ENCODE measurements around the gene LMO7. TPM values are rescaled to one million over a fixed set of nuclear protein-coding genes. Genes with fewer than 3 reads are reported as not detected.

Gene LMO7
- total and polyA plus RNA-seq, 2 of the 8 experiments (the other 6 are each of a cell fraction or from before 2014, with no cell fraction given): 8.1 to 28.3 TPM

DNA sequence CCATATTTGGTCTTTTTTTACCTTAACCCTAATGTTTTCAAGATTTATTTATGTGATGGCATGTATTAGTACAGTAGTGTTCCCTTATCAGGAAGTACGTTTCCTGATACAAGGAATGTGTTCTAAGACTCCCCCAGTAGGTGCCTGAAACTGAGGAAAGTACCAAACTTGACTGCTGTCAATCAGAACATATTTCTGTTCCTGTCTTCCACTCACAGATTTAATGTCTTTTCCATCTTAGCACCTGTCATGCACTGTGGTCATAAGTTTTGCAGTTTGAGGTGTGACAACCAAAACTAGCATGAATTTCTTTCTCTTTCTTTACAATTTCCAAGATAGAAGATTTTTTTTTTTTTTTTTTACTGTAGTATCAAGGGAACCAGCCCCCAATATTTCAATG is 62.9 kb downstream of the LMO7 start (continued):
- TF ChIP-seq, protein P1, sequence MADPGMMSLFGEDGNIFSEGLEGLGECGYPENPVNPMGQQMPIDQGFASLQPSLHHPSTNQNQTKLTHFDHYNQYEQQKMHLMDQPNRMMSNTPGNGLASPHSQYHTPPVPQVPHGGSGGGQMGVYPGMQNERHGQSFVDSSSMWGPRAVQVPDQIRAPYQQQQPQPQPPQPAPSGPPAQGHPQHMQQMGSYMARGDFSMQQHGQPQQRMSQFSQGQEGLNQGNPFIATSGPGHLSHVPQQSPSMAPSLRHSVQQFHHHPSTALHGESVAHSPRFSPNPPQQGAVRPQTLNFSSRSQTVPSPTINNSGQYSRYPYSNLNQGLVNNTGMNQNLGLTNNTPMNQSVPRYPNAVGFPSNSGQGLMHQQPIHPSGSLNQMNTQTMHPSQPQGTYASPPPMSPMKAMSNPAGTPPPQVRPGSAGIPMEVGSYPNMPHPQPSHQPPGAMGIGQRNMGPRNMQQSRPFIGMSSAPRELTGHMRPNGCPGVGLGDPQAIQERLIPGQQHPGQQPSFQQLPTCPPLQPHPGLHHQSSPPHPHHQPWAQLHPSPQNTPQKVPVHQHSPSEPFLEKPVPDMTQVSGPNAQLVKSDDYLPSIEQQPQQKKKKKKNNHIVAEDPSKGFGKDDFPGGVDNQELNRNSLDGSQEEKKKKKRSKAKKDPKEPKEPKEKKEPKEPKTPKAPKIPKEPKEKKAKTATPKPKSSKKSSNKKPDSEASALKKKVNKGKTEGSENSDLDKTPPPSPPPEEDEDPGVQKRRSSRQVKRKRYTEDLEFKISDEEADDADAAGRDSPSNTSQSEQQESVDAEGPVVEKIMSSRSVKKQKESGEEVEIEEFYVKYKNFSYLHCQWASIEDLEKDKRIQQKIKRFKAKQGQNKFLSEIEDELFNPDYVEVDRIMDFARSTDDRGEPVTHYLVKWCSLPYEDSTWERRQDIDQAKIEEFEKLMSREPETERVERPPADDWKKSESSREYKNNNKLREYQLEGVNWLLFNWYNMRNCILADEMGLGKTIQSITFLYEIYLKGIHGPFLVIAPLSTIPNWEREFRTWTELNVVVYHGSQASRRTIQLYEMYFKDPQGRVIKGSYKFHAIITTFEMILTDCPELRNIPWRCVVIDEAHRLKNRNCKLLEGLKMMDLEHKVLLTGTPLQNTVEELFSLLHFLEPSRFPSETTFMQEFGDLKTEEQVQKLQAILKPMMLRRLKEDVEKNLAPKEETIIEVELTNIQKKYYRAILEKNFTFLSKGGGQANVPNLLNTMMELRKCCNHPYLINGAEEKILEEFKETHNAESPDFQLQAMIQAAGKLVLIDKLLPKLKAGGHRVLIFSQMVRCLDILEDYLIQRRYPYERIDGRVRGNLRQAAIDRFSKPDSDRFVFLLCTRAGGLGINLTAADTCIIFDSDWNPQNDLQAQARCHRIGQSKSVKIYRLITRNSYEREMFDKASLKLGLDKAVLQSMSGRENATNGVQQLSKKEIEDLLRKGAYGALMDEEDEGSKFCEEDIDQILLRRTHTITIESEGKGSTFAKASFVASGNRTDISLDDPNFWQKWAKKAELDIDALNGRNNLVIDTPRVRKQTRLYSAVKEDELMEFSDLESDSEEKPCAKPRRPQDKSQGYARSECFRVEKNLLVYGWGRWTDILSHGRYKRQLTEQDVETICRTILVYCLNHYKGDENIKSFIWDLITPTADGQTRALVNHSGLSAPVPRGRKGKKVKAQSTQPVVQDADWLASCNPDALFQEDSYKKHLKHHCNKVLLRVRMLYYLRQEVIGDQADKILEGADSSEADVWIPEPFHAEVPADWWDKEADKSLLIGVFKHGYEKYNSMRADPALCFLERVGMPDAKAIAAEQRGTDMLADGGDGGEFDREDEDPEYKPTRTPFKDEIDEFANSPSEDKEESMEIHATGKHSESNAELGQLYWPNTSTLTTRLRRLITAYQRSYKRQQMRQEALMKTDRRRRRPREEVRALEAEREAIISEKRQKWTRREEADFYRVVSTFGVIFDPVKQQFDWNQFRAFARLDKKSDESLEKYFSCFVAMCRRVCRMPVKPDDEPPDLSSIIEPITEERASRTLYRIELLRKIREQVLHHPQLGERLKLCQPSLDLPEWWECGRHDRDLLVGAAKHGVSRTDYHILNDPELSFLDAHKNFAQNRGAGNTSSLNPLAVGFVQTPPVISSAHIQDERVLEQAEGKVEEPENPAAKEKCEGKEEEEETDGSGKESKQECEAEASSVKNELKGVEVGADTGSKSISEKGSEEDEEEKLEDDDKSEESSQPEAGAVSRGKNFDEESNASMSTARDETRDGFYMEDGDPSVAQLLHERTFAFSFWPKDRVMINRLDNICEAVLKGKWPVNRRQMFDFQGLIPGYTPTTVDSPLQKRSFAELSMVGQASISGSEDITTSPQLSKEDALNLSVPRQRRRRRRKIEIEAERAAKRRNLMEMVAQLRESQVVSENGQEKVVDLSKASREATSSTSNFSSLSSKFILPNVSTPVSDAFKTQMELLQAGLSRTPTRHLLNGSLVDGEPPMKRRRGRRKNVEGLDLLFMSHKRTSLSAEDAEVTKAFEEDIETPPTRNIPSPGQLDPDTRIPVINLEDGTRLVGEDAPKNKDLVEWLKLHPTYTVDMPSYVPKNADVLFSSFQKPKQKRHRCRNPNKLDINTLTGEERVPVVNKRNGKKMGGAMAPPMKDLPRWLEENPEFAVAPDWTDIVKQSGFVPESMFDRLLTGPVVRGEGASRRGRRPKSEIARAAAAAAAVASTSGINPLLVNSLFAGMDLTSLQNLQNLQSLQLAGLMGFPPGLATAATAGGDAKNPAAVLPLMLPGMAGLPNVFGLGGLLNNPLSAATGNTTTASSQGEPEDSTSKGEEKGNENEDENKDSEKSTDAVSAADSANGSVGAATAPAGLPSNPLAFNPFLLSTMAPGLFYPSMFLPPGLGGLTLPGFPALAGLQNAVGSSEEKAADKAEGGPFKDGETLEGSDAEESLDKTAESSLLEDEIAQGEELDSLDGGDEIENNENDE (IDR thresholded peaks at IDR 0.05; ENCODE audit: insufficient replicate concordance, low read length): no peak
- TF ChIP-seq CTBP2 (IDR thresholded peaks at IDR 0.05; ENCODE audit: borderline replicate concordance, insufficient read depth, insufficient read length, low read length) (no peak), EP300 (IDR thresholded peaks at IDR 0.05; ENCODE audit: borderline replicate concordance in 1 of 2, low read depth in 2 of 2, low read length in 2 of 2) (no peak), EZH2 (IDR thresholded peaks at IDR 0.05; ENCODE audit: low read depth, low read length, severe bottlenecking) (no peak), TAF7 (optimal IDR thresholded peaks at IDR 0.05; ENCODE audit: borderline replicate concordance, low read depth, low read length) (no peak), JUND (IDR thresholded peaks at IDR 0.05; ENCODE audit: low read length) (no peak), RXRA (IDR thresholded peaks at IDR 0.05; ENCODE audit: insufficient read depth, low read depth, low read length) (no peak), FOSL1 (IDR thresholded peaks at IDR 0.05; ENCODE audit: insufficient read depth, low read depth, low read length) (no peak)
